ENCODE data around the gene SH2D3C. TPM values are rescaled to one million over a fixed set of nuclear protein-coding genes. Genes with fewer than 3 reads are reported as not detected.

Gene SH2D3C
- total RNA-seq, 1 experiment from 2014 or later = not detected

GRCh38 chr9:127703289-127703946 lies 75.0 kb downstream of the SH2D3C start:
- no peak for DNase-seq (ENCODE audit: low read depth)

GRCh38 chr9:127700594-127701255 lies 77.7 kb downstream of the SH2D3C start:
- DNase-seq (ENCODE audit: low read depth) = no peak

- DNase-seq (ENCODE audit: low read depth) = no peak
Measured at GRCh38 chr9:127700140-127700539, 78.3 kb downstream of the SH2D3C start.

- peak; percentile 88 for DNase-seq (ENCODE audit: low read depth)
Measured at GRCh38 chr9:127698985-127699670, 79.3 kb downstream of the SH2D3C start.

GRCh38 chr9:127698386-127698785 lies 80.1 kb downstream of the SH2D3C start:
- no peak for DNase-seq (ENCODE audit: low read depth)

- DNase-seq (ENCODE audit: low read depth) = no peak
Measured at GRCh38 chr9:127697575-127697974, 80.9 kb downstream of the SH2D3C start.

- DNase-seq (ENCODE audit: low read depth) = no peak
Measured at GRCh38 chr9:127694890-127695720, 83.4 kb downstream of the SH2D3C start.

GRCh38 chr9:127693697-127694096 lies 84.8 kb downstream of the SH2D3C start:
- DNase-seq (ENCODE audit: low read depth) = no peak

GRCh38 chr9:127693143-127693542 lies 85.3 kb downstream of the SH2D3C start:
- DNase-seq (ENCODE audit: low read depth) = no peak

- no peak for DNase-seq (ENCODE audit: low read depth)
Measured at GRCh38 chr9:127692071-127692470, 86.4 kb downstream of the SH2D3C start.

- DNase-seq (ENCODE audit: low read depth) = no peak
Measured at GRCh38 chr9:127690735-127691134, 87.7 kb downstream of the SH2D3C start.

- no peak for DNase-seq (ENCODE audit: low read depth)
Measured at GRCh38 chr9:127689329-127690000, 89.0 kb downstream of the SH2D3C start.

Other genes with a start within 250 kb of the SH2D3C start
- 40.4 and 98.0 TPM in 2 replicates for gene STXBP1, start 166.4 kb downstream of the SH2D3C start, total RNA-seq (2014; rRNA removed)
- gene CFAP157, start 71.7 kb downstream of the SH2D3C start, total RNA-seq (2014; rRNA removed) = not detected in 2 replicates
- 23.9 and 28.8 TPM in 2 replicates for gene PTRH1, start 63.0 kb downstream of the SH2D3C start, total RNA-seq (2014; rRNA removed)
- not detected in 2 replicates for gene TTC16, start 62.6 kb downstream of the SH2D3C start, total RNA-seq (2014; rRNA removed)
- 10.4 and 10.5 TPM in 2 replicates for gene TOR2A, start 43.4 kb downstream of the SH2D3C start, total RNA-seq (2014; rRNA removed)
- 36.6 and 37.0 TPM in 2 replicates for gene CDK9, start 7.4 kb upstream of the SH2D3C start, total RNA-seq (2014; rRNA removed)
- 94.1 and 104 TPM in 2 replicates for gene FPGS, start 24.2 kb upstream of the SH2D3C start, total RNA-seq (2014; rRNA removed)
- 47.5 and 48.3 TPM in 2 replicates for gene ENG, start 76.0 kb upstream of the SH2D3C start, total RNA-seq (2014; rRNA removed)
- 75.1 and 85.0 TPM in 2 replicates for gene AK1, start 99.0 kb upstream of the SH2D3C start, total RNA-seq (2014; rRNA removed)
- gene ST6GALNAC6, start 120.9 kb upstream of the SH2D3C start, total RNA-seq (2014; rRNA removed) = 105 and 110 TPM in 2 replicates
- 41.6 and 50.9 TPM in 2 replicates for gene ST6GALNAC4, start 138.4 kb upstream of the SH2D3C start, total RNA-seq (2014; rRNA removed)
- gene PIP5KL1, start 152.1 kb upstream of the SH2D3C start, total RNA-seq (2014; rRNA removed) = 2.0 and 2.6 TPM in 2 replicates
- 29.0 and 29.5 TPM in 2 replicates for gene DPM2, start 159.2 kb upstream of the SH2D3C start, total RNA-seq (2014; rRNA removed)
- 4.8 and 12.2 TPM in 2 replicates for gene EEIG1, start 202.3 kb upstream of the SH2D3C start, total RNA-seq (2014; rRNA removed)